ENCODE measurements around the gene GNPTG. TPM values are rescaled to one million over a fixed set of nuclear protein-coding genes. Genes with fewer than 3 reads are reported as not detected.

Gene GNPTG
- polyA plus RNA-seq, 3 donors from 2014 or later = 44.3 to 76.5 (median 64.1) TPM

DNA sequence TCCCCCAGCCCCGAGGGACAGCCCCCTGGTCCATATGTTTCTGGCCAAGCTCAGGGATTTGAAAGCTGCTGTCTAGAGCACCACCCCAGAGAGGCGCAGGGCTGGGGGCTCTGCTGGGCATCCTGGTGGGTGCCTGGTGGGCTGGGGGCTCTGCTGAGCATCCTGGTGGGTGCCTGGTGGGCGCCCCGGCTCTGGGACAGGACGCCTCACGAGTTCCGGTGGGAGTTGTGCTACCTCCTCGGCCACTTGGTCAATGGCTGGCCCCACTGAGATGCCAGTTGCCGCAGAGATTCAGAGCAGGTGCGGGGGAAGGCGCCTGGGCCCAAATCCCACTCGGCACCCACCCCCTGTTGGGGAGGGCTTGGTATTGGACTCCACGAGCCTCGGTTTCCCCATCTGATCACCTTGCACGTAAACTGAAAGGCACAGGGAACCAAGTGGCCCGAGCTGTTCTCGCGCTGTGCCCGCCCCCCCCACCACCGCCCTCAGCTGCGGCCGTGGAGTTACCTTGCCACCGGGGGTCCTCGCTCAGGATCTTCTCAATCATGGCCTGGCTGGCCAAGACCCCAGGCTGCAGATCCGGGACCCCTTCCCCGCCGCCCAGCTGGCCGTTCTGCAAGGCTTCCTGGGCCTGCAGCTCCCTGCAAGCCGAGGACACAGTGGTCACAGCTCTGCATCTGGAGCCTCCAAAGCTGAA is 49.5 kb downstream of the GNPTG start:
- no peak for DNase-seq
- H3K36me3 Mint-ChIP-seq = peaks cover 0 to 13% (median 9%) of the 10 kb centered on the region in 3 donors
- H3K27ac Mint-ChIP-seq = no peak overlapping the region
- H3K9me3 Mint-ChIP-seq = no peaks in the 10 kb centered on the region
- H3K27me3 Mint-ChIP-seq (ENCODE audit: low read depth in 3 of 3) = peaks cover 6 to 14% (median 7%) of the 10 kb centered on the region in 3 donors
- peaks cover 4 to 6% of the 10 kb centered on the region in 2 donors for H3K4me1 Mint-ChIP-seq
- no peak overlapping the region for H3K4me3 Mint-ChIP-seq

GRCh38 chr16:1401758-1402154 is 50.0 kb downstream of the GNPTG start:
- Mint-ChIP-seq H3K36me3 (peaks cover 0 to 11% (median 9%) of the 10 kb centered on the region in 3 donors), H3K4me1 (peaks cover 4 to 6% of the 10 kb centered on the region in 2 donors), H3K4me3 (no peak overlapping the region), H3K27ac (no peak overlapping the region), H3K27me3 (ENCODE audit: low read depth in 3 of 3) (peaks cover 4 to 14% (median 7%) of the 10 kb centered on the region in 3 donors), H3K9me3 (no peaks in the 10 kb centered on the region)
- no peak for DNase-seq

- peaks cover 0 to 9% (median 9%) of the 10 kb centered on the region in 3 donors for H3K36me3 Mint-ChIP-seq
- H3K27me3 Mint-ChIP-seq (ENCODE audit: low read depth in 3 of 3) = peaks cover 4 to 13% (median 11%) of the 10 kb centered on the region in 3 donors
- DNase-seq = no peak
- H3K4me3 Mint-ChIP-seq = no peak overlapping the region
- H3K27ac Mint-ChIP-seq = no peak overlapping the region
- H3K4me1 Mint-ChIP-seq = peaks cover 9 to 11% of the 10 kb centered on the region in 2 donors
- no peaks in the 10 kb centered on the region for H3K9me3 Mint-ChIP-seq
Observed at GRCh38 chr16:1403036-1403435, 51.3 kb downstream of the GNPTG start.

DNA sequence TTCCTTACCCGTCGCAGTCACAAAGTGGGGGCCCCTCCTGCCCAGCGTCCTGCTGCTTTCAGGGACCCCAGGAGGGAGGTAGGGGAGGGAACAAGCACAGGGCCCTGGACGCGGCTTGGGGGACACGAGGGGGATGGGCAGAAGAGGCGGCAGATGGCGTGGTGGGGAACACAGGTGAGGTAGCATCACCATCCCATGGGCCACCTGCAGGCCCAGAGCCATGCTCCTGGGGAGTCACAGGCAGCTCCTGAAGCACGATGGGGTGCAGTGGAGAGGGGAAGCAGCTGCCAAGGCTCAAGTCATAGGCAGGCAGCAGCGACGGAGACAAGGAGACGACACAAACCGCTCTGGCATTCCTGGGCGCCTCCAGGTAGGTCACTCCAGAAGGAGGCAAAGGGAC is 52.0 kb downstream of the GNPTG start:
- H3K9me3 Mint-ChIP-seq = no peaks in the 10 kb centered on the region
- H3K4me3 Mint-ChIP-seq = no peak overlapping the region
- no peak overlapping the region for H3K27ac Mint-ChIP-seq
- H3K36me3 Mint-ChIP-seq = peaks cover 0 to 9% (median 5%) of the 10 kb centered on the region in 3 donors
- peaks cover 11% of the 10 kb centered on the region in 2 donors for H3K4me1 Mint-ChIP-seq
- H3K27me3 Mint-ChIP-seq (ENCODE audit: low read depth in 3 of 3) = peaks cover 5 to 14% (median 8%) of the 10 kb centered on the region in 3 donors
- DNase-seq = no peak

- H3K9me3 Mint-ChIP-seq = no peaks in the 10 kb centered on the region
- H3K27me3 Mint-ChIP-seq (ENCODE audit: low read depth in 3 of 3) = peaks cover 3 to 8% (median 5%) of the 10 kb centered on the region in 3 donors
- H3K27ac Mint-ChIP-seq = peak overlapping the region in 5 of 6 donors; percentile 49 to 90 (median 72)
- H3K4me3 Mint-ChIP-seq = peak overlapping the region; percentile 55 to 72 (median 56)
- peaks cover 26 to 27% of the 10 kb centered on the region in 2 donors for H3K4me1 Mint-ChIP-seq
- peaks cover 0 to 4% (median 3%) of the 10 kb centered on the region in 3 donors for H3K36me3 Mint-ChIP-seq
- DNase-seq = no peak
Observed at GRCh38 chr16:1407753-1408152, 56.0 kb downstream of the GNPTG start.

DNA sequence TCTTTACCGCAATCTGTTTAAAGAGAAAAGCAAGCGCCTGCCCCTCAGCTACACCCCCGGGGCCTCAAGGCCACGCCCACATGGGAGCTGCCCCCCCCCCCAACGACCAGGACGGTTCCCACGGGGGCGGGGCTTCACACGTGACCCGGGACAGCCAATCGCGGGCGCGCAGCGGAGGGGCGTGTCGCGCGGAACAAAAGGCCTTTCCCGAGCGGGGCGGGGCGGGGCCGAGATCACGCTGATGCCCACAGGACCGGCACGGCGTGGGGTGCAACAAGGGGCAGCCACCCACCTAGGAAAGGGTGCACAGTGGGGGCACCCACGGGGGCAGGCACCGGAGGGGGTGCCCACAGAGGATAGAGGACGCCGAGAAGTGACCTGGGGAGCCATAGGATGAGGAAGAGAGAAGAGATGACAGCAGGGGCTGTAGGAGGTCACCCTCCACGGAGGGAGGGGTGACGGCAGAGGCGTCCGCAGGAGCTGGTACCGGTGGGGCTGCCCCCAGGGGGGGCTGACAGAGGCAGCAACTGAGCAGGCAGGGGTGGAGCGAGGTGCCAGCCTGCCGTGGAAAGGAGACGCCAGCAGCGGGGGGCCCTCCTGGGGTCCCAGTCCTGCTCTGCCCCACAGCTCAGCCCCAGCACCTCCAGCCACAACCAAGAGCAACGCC is 56.6 kb downstream of the GNPTG start:
- Mint-ChIP-seq H3K27ac (peak overlapping the region in 5 of 6 donors; percentile 49 to 85 (median 74)), H3K4me1 (peaks cover 25 to 27% of the 10 kb centered on the region in 2 donors), H3K4me3 (peak overlapping the region; percentile 72 to 83 (median 75)), H3K9me3 (no peaks in the 10 kb centered on the region), H3K27me3 (ENCODE audit: low read depth in 3 of 3) (peaks cover 3 to 8% (median 5%) of the 10 kb centered on the region in 3 donors), H3K36me3 (peaks cover 0 to 3% (median 3%) of the 10 kb centered on the region in 3 donors)
- DNase-seq = peak; percentile 94 to 96 (median 96)

- H3K36me3 Mint-ChIP-seq = peaks cover 0 to 3% (median 0%) of the 10 kb centered on the region in 3 donors
- peaks cover 9 to 12% (median 12%) of the 10 kb centered on the region in 3 donors for H3K27me3 Mint-ChIP-seq (ENCODE audit: low read depth in 3 of 3)
- peaks cover 26 to 35% of the 10 kb centered on the region in 2 donors for H3K4me1 Mint-ChIP-seq
- H3K4me3 Mint-ChIP-seq = peak overlapping the region; percentile 33 to 83 (median 53)
- no peaks in the 10 kb centered on the region for H3K9me3 Mint-ChIP-seq
- H3K27ac Mint-ChIP-seq = peak overlapping the region in 3 of 6 donors; percentile 16 to 76 (median 21)
- no peak for DNase-seq
Observed at GRCh38 chr16:1412847-1413246, 61.1 kb downstream of the GNPTG start.

Other genes with a start within 250 kb of the GNPTG start
- under 1 TPM in 1 of 3 donors, not detected in 2; 0.22 TPM for gene CACNA1H, start 198.8 kb upstream of the GNPTG start, polyA plus RNA-seq
- gene TPSG1, start 126.7 kb upstream of the GNPTG start, polyA plus RNA-seq = not detected
- gene TPSB2, start 121.7 kb upstream of the GNPTG start, polyA plus RNA-seq = not detected
- not detected for gene TPSAB1, start 111.2 kb upstream of the GNPTG start, polyA plus RNA-seq
- gene TPSD1, start 95.9 kb upstream of the GNPTG start, polyA plus RNA-seq = not detected
- 100 to 1,000 TPM in 2 of 3 donors, 10 to 100 TPM in 1; 94.1 to 119 (median 101) TPM for gene UBE2I, start 42.3 kb upstream of the GNPTG start, polyA plus RNA-seq
- gene BAIAP3, start 18.3 kb upstream of the GNPTG start, polyA plus RNA-seq = 1 to 10 TPM in 2 of 3 donors, not detected in 1; 1.9 to 4.0 TPM
- gene TSR3, start 53 bp upstream of the GNPTG start, polyA plus RNA-seq = 100 to 1,000 TPM; 104 to 143 (median 114) TPM
- gene UNKL, start 62.8 kb downstream of the GNPTG start, polyA plus RNA-seq = 10 to 100 TPM in 1 of 3 donors, 1 to 10 TPM in 2; 1.0 to 14.5 (median 5.9) TPM
- gene UQCC4, start 68.8 kb downstream of the GNPTG start, polyA plus RNA-seq = 10 to 100 TPM; 59.3 to 79.9 (median 64.7) TPM
- gene PERCC1, start 79.1 kb downstream of the GNPTG start, polyA plus RNA-seq = not detected
- not detected for gene CCDC154, start 92.6 kb downstream of the GNPTG start, polyA plus RNA-seq
- gene CLCN7, start 123.1 kb downstream of the GNPTG start, polyA plus RNA-seq = 10 to 100 TPM; 19.8 to 44.8 (median 21.5) TPM
- not detected for gene PTX4, start 137.0 kb downstream of the GNPTG start, polyA plus RNA-seq
- gene TELO2, start 141.4 kb downstream of the GNPTG start, polyA plus RNA-seq = 10 to 100 TPM; 12.0 to 16.4 (median 12.3) TPM
- gene TMEM204, start 181.7 kb downstream of the GNPTG start, polyA plus RNA-seq = 10 to 100 TPM; 23.0 to 41.0 (median 38.3) TPM

All from immature natural killer cell (primary cell).